Astrocyte (in vitro differentiated cells and primary cell): ENCODE measurements around the gene LRFN5. TPM values are rescaled to one million over a fixed set of nuclear protein-coding genes. Genes with fewer than 3 reads are reported as not detected.

ENCODE experiments used
- DNase-seq: peaks from one replicate; pipeline ENCODE4 v3.0.0-alpha.2; 2010; ENCODE audit warnings: low read depth
- FAIRE-seq: peaks from 2 replicates; lab custom pipeline; 2011; peaks lifted over from hg19 to GRCh38; lab: Jason Lieb, UNC
- H2AFZ ChIP-seq: 2 replicates; pipeline ENCODE4 v1.6.0; 2012; ENCODE audit warnings: low read depth, low read length, inconsistent platforms
- H3K27ac ChIP-seq: 2 replicates; pipeline ENCODE4 v1.5.1; 2011; ENCODE audit warnings: low read depth, low read length, inconsistent platforms
- H3K27me3 ChIP-seq: 2 replicates; pipeline ENCODE4 v1.6.0; 2011; ENCODE audit warnings: low read length, inconsistent platforms; ENCODE audit not compliant: insufficient read depth
- H3K36me3 ChIP-seq: 2 replicates; pipeline ENCODE4 v1.5.1; 2011; ENCODE audit warnings: low read length, inconsistent platforms; ENCODE audit not compliant: insufficient read depth
- H3K4me1 ChIP-seq: 2 replicates; pipeline ENCODE4 v1.5.1; 2011; ENCODE audit warnings: low read length, inconsistent platforms; ENCODE audit not compliant: insufficient read depth
- H3K4me2 ChIP-seq: 2 replicates; pipeline ENCODE4 v1.6.0; 2012; ENCODE audit warnings: low read length, inconsistent platforms
- H3K4me3 ChIP-seq: 2 replicates; pipeline ENCODE4 v1.5.1; 2011; ENCODE audit warnings: low read depth, mild to moderate bottlenecking, low read length, inconsistent platforms; ENCODE audit not compliant: insufficient read depth
- H3K79me2 ChIP-seq: 2 replicates; pipeline ENCODE4 v1.6.0; 2012; ENCODE audit warnings: mild to moderate bottlenecking, low read length, inconsistent platforms; ENCODE audit not compliant: insufficient read depth
- H3K9ac ChIP-seq: 2 replicates; pipeline ENCODE4 v1.6.0; 2012; ENCODE audit warnings: mild to moderate bottlenecking, low read length, inconsistent platforms
- H3K9me3 ChIP-seq: 2 replicates; pipeline ENCODE4 v1.5.1; 2012; ENCODE audit warnings: low read depth, mild to moderate bottlenecking, low read length, inconsistent platforms; ENCODE audit not compliant: insufficient read depth
- H4K20me1 ChIP-seq: 2 replicates; pipeline ENCODE4 v1.6.0; 2012; ENCODE audit warnings: low read length, inconsistent platforms; ENCODE audit not compliant: insufficient read depth
- H3K27ac Mint-ChIP-seq: one replicate; pipeline ENCODE4 v1.8.0; 2021; ENCODE audit warnings: mild to moderate bottlenecking, mixed read lengths; ENCODE audit not compliant: unreplicated experiment
- H3K27me3 Mint-ChIP-seq: one replicate; pipeline ENCODE4 v1.8.0; 2021; ENCODE audit warnings: low read depth, mixed read lengths; ENCODE audit not compliant: unreplicated experiment
- H3K36me3 Mint-ChIP-seq: one replicate; pipeline ENCODE4 v1.8.0; 2021; ENCODE audit warnings: low read depth, mixed read lengths; ENCODE audit not compliant: unreplicated experiment
- H3K4me1 Mint-ChIP-seq: one replicate; pipeline ENCODE4 v1.8.0; 2021; ENCODE audit warnings: low read depth, mixed read lengths; ENCODE audit not compliant: unreplicated experiment
- H3K4me3 Mint-ChIP-seq: one replicate; pipeline ENCODE4 v1.8.0; 2021; ENCODE audit warnings: mild to moderate bottlenecking, moderate library complexity, mixed read lengths; ENCODE audit not compliant: unreplicated experiment
- H3K9me3 Mint-ChIP-seq: one replicate; pipeline ENCODE4 v1.8.0; 2021; ENCODE audit warnings: mild to moderate bottlenecking, mixed read lengths; ENCODE audit not compliant: unreplicated experiment
- CTCF ChIP-seq: IDR thresholded peaks from 2 replicates; pipeline ENCODE4 v1.5.1; 2011; ENCODE audit warnings: low read depth, mild to moderate bottlenecking, inconsistent platforms, low read length, moderate library complexity; ENCODE audit not compliant: insufficient read depth
- EZH2 ChIP-seq: IDR thresholded peaks from 2 replicates; pipeline ENCODE4 v1.6.1; 2012; ENCODE audit warnings: mild to moderate bottlenecking, low read length, inconsistent platforms; ENCODE audit not compliant: insufficient read depth
- total RNA-seq: library from RNA; stranded (reverse); gene quantifications from 2 replicates; pipeline ENCODE4 v1.2.1, GENCODE V29; 2021

LRFN5 gene
- total RNA-seq, 1 donor from 2014 or later = 1.5 TPM

- DNase-seq (no peak), FAIRE-seq (no peak)
- Histone ChIP-seq H3K4me3 (no peak overlapping the region), H3K36me3 (no peaks in the 10 kb centered on the region), H2AFZ (no peak overlapping the region), H3K79me2 (no peaks in the 10 kb centered on the region), H4K20me1 (no peaks in the 10 kb centered on the region), H3K4me1 (no peaks in the 10 kb centered on the region), H3K9me3 (no peaks in the 10 kb centered on the region), H3K27me3 (no peaks in the 10 kb centered on the region), H3K9ac (no peak overlapping the region), H3K27ac (no peak overlapping the region), H3K4me2 (no peak overlapping the region)
- H3K4me3 Mint-ChIP-seq = no peak overlapping the region
- no peaks in the 10 kb centered on the region for H3K36me3 Mint-ChIP-seq
- H3K9me3 Mint-ChIP-seq = no peaks in the 10 kb centered on the region
- H3K4me1 Mint-ChIP-seq = no peaks in the 10 kb centered on the region
- no peak overlapping the region for H3K27ac Mint-ChIP-seq
- TF ChIP-seq CTCF (no peak), EZH2 (no peak)
- H3K27me3 Mint-ChIP-seq = no peaks in the 10 kb centered on the region
Measured at GRCh38 chr14:41644606-41645005, 37.9 kb downstream of the LRFN5 start.

GRCh38 chr14:41650802-41651201, 44.1 kb downstream of the LRFN5 start:
- Mint-ChIP-seq H3K27ac (no peak overlapping the region), H3K4me3 (no peak overlapping the region), H3K36me3 (no peaks in the 10 kb centered on the region), H3K4me1 (no peaks in the 10 kb centered on the region), H3K9me3 (no peaks in the 10 kb centered on the region), H3K27me3 (no peaks in the 10 kb centered on the region)
- Histone ChIP-seq H3K9me3 (no peaks in the 10 kb centered on the region), H3K27me3 (no peaks in the 10 kb centered on the region), H3K4me2 (no peak overlapping the region), H3K79me2 (no peaks in the 10 kb centered on the region), H2AFZ (no peak overlapping the region), H3K4me3 (no peak overlapping the region), H3K4me1 (no peaks in the 10 kb centered on the region), H3K27ac (no peak overlapping the region), H4K20me1 (no peaks in the 10 kb centered on the region), H3K9ac (no peak overlapping the region), H3K36me3 (no peaks in the 10 kb centered on the region)
- TF ChIP-seq CTCF (no peak), EZH2 (no peak)
- DNase-seq = no peak
- no peak for FAIRE-seq

GRCh38 chr14:41654196-41654595, 47.5 kb downstream of the LRFN5 start:
- no peak for FAIRE-seq
- no peak overlapping the region for H3K4me3 ChIP-seq
- Mint-ChIP-seq H3K4me1 (no peaks in the 10 kb centered on the region), H3K9me3 (no peaks in the 10 kb centered on the region), H3K27ac (no peak overlapping the region), H3K4me3 (no peak overlapping the region), H3K36me3 (no peaks in the 10 kb centered on the region), H3K27me3 (no peaks in the 10 kb centered on the region)
- no peaks in the 10 kb centered on the region for H3K36me3 ChIP-seq
- no peak overlapping the region for H3K9ac ChIP-seq
- no peaks in the 10 kb centered on the region for H4K20me1 ChIP-seq
- no peaks in the 10 kb centered on the region for H3K27me3 ChIP-seq
- no peaks in the 10 kb centered on the region for H3K4me1 ChIP-seq
- no peak for DNase-seq
- no peak overlapping the region for H3K27ac ChIP-seq
- H3K4me2 ChIP-seq = no peak overlapping the region
- H2AFZ ChIP-seq = no peak overlapping the region
- no peaks in the 10 kb centered on the region for H3K79me2 ChIP-seq
- TF ChIP-seq CTCF (no peak), EZH2 (no peak)
- no peaks in the 10 kb centered on the region for H3K9me3 ChIP-seq
